ENCODE measurements around the gene ADAMTS14.

Gene ADAMTS14

DNA sequence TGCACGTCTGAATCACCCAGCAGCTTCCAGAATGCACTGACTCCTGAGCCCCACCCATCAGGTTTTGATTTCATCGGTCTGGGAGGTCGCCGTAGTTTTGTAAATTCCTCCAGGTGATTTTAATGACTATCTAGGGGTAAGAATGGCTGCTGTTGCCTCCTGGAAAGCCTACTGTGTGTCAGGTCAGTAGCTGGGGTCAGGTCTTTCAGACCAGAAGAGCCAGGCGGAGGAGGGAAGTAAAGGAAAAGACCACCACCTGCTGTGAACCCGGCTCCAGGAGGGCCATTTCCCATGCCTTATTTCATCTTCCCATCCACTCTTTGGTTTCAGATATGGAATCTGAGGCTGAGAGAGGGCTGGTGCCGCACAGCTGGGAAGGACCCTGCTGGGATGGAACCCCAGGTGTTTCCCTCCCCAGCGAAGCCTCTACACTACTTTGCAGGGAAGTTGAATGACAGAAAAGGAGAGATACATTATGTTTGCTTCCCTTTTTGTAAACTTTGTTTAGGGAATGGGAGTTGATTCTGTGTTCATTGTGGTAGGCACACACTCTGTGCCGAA is 19.8 kb downstream of the ADAMTS14 start:
- DNase-seq (ENCODE audit: low spot score) = no peak

DNA sequence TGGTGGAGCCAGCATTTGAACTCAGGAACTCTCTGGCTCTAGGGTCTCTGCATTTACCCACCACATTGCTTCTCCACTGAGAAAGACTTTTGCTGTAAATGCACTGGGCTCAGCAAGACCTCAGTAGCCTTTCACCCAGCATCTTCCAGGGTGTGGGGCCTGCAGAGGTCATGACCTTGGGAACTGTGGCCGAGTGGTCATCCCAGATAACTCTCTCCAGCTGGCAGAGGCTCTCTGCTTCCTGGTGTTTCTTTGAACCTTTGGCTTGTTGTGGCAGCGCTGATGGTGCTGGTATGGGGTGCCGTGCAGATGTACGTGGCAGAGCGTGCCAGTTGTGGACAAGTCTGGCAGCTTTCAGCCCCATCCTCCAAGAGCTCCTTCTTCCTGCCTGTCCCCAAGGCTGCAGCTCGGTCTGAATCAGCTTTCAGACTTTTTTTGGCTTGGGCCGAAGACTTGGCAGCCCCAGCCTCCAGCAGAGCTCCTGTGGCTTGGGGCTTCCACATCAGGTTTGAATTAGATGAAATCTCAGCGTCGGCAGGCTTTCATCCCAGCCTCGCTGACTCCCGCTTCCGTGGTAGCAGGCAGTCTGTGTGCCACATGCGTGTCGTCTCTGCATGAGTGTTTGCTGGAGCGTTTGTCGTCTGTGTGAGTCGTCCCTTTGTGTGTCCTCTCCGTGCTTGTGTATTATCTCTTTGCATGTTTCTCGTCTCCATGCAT is 21.5 kb downstream of the ADAMTS14 start:
- no peak for DNase-seq (ENCODE audit: low spot score)

DNA sequence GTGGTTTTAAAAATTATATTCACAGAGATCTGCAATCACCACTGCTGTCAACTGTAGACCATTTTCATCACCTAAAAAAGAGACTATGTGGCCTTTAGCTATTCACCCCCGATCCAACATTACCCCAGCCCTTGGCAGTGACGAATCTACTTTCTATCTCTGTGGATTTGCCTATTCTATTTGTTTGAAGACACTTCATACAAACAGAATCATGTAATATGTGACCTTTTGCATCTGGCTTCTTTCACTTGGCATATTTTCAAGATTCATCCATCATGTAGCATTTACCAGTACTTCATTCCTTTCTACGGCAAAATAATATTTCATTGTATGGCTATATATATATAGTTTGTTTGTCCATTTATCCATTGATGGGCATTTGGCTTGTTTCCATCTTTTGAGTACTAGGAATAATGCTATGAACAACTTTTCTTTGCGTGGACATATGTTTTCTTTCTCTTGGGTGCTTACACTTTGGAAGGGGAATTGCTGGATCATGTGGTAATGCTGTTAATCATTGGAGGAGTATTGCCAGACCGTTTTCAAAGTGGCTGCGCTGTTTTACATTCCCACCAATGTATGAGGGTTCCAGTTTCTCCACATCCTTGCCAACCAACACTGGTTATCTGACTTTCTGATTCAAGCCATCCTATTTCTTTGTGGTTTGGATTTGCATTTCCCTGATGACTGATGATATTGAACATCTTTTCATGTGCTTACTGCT is 22.3 kb downstream of the ADAMTS14 start:
- no peak for DNase-seq (ENCODE audit: low spot score)

DNA sequence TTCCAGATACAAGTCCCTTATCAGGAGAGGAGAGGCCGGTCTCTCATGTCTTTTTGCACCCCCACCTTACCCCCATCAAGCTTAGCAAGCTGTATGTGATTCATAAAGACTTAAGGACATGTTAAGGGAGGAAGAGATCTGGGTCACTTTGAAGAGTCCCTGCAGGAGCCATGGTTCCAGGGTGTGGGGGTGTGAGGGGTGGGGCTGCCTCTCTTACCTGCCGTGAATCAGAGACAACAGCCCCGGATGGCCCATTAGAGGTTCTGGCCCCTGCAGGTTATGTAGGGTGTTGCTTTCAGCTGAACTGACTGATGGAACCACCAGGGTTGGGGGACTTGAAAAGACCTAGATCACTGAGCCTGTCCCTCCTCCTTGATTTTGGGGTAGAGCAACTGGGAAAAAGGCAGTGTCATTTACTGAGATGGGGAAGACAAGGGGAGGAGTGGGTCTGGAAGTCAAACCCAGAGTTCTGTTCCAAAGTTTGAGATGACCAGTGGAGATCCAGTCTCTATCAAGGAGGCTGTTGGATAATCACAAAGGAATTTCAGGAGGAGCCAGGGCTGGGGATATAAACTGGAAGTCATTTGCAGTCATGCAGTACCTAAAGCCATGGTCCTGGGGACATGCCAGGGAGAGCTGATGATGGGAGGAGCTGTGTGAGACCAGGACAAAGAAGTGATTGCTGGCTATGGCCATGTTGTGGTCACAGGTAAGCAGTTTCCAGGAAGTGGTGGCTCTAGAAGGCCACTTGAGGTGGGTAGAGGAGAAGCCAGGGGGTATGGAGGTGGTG is 23.1 kb downstream of the ADAMTS14 start:
- no peak for DNase-seq (ENCODE audit: low spot score)

DNA sequence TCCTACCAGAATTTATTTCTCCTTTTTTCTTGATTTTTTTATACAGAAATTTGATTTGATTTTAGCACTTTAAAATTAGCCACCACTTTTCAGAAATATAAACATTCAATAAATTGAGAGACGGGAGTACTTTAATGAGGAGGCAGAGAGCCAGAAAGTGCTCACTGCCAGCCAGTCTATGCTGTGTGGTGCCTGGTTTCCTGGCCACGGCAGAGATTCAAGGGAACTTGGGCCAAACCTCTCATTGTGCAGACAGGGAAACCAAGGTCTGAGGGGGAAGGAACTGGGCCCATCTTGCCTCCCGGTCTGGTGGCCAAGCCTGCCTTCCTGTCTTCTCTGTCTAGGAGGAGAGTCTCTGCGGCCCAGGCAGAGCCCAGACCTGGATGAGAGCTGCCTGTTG is 25.9 kb downstream of the ADAMTS14 start:
- no peak for DNase-seq (ENCODE audit: low spot score)

DNA sequence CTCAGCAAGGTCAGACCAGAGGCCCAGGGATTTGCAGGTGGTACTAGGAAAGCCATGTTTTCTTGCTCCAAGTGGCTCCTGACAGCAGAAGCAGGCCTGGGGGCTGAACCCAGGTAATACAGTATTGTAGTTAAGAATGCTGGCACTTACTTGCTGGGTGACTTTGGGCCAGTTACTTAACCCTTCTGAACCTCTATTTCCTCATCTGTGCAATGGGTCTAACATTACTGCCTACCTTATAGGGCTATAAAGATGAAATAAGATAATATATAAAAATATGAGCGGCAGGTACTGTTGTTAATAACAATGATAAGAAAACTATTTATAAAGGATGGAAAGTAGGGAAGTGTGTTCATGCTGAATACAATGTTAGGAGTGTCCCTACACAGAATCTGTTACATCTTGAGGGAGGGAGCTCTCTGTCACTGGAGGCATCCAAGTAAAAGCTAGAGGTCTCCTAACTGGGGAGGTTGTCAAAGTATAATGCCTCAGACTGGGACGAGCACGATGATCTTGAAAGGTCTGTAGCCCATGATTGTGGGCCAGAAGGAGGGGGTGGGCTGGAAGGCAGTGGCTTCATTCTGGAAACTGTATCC is 26.9 kb downstream of the ADAMTS14 start:
- no peak for DNase-seq (ENCODE audit: low spot score)

DNA sequence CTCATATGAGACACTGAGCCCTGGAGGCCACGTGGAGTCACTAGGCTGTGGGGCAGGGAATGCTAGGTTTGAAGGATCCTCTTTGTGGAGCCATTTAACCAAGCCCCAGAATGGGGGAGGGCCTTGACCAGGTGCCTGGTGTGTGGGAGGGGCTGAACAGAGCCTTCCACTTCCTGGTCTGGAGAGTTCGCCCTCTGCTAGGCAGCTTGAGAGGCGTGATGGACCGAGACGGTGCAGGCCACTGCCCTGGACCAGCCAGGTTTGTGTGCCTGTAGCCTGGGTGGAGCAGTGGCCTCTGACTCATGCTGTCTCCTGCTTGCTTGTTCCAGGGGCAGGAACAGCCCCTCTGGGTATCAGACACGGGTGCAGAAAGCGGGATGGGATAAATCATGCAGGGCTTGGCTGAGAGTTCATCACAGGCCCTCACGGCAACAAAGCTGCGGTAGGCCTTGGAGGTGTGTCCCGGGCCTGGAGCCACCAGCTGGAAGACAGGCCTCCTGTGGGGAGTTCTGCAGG is 27.4 kb downstream of the ADAMTS14 start:
- DNase-seq (ENCODE audit: low spot score) = no peak

DNA sequence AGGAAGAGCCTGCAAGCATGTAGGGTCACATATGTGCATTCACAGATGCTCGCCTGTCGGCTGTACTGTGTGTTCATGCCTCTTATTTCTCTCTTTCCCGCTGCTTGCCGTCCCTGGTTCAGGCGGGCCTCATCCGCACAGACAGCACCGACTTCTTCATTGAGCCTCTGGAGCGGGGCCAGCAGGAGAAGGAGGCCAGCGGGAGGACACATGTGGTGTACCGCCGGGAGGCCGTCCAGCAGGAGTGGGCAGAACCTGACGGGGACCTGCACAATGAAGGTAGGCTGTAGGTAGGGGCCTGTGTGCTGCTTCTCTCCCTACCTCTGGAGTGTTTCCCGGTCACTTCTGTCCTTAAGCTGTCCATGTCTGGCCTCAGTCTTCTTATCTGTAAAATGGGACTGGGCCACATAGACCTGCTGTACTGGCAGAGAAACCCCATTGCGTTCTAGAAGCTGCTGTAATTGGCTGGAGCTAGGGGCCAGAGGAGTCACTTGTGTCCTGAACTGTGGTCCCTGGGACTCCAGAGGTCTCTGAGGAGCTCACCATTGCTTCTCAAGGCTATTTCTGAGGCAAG is 30.0 kb downstream of the ADAMTS14 start:
- DNase-seq (ENCODE audit: low spot score) = no peak

DNA sequence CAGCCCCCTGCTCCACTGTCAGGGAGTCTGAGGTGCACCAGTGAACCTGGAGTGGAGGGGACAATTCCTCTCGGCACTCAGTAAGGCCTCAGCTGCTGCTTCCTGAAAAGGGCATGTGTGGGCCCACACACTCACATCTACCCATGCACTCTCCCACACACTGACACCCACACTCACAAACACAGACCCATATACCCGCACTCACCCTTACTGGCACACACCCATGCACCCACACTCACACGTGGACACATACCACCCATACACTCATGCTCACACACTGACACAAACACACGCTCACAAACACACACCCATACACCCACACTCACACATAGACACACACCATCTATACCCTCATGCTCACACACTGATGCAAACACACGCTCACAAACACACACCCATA is 31.9 kb downstream of the ADAMTS14 start:
- DNase-seq (ENCODE audit: low spot score) = no peak

DNA sequence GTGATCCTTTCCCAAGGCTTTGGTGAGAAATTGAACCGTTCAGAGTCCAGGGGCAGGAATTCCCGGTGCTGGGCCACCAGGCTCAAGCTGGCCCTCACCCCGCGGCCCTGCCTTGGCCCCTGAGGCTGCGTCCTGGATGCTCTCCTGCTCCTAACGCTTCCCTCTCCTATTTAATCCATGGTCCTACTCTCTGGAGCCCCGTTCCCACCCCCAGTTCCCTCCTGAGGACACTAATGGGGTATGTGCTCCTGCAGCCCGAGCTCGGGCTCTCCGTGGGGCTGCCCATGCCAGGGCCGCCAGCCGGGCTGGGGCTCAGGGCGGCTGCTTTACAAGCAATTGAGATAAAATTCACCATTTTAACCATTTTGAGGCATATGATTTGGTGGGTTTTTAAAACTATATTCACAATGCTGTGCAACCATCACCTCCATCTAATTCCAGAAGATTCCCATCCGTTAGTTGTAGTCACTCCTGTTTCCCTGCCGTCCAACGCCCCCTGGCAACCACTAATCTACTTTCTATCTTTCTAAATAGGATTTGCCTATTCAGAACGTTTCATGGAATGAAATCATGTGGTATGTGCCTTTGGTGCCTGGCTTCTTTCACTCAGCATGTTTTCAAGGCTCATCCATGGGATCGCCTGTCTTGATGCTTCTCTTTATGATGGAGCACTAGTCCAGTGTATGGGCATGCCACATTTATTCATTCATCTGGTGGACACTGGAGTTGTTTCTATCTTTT is 33.0 kb downstream of the ADAMTS14 start:
- DNase-seq (ENCODE audit: low spot score) = no peak

DNA sequence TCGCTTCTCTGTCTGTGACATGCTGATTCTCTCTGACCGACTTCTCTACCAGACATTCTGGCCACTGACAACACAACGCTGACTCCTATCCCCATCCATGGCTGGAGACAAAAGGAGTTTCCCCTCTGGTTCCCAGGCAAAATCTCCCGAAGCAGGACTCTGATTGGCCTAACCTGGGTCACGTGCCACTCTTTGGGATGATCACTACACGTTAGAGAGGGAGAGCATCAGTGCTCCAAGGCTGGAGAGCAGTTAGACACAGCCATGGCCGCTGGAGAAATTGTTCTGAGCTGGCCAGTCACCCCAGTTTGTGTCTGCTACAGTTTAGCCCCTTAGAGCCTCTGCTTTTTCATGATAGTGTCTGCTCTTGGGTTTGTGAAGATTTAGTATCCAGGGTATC is 38.9 kb downstream of the ADAMTS14 start:
- no peak for DNase-seq (ENCODE audit: low spot score)

DNA sequence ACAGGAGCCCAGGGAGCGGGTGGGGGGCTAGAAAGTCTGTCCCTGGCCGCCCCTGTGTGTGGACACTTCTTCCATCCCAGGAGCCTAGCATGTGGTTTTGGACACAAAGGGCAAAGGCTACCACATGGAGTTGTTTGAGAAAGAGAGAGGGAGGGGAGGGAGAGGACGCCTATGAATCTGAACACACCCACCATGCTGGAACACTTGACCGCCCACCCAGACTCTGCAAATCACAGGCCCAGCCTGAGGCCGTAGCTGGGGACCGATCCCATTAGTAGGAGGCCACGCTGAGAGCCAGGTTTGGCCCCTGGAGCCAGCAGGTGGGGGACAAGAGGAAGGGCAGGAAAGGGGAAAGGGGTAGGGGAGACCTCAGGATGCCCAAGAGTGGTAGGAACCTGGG is 39.6 kb downstream of the ADAMTS14 start:
- no peak for DNase-seq (ENCODE audit: low spot score)

DNA sequence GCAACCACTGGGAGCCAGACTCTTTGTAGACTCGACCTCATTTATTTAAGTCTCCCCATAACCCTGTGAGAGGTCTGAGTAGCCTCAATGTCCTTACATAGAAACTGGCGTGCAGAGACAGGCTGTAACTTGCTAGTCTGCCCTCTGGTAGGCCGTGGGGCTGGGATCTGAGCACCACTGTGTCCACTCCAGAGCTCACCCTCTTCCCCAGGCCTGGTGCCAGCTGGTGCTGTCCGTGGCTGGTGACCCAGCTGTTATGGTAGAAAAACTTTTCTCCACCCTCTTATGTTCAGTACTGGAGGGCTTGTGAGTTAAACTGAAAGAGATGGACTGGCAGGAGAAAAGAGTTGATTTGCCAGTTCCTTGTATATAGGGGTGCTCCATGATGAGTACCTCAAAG is 41.9 kb downstream of the ADAMTS14 start:
- no peak for DNase-seq (ENCODE audit: low spot score)

DNA sequence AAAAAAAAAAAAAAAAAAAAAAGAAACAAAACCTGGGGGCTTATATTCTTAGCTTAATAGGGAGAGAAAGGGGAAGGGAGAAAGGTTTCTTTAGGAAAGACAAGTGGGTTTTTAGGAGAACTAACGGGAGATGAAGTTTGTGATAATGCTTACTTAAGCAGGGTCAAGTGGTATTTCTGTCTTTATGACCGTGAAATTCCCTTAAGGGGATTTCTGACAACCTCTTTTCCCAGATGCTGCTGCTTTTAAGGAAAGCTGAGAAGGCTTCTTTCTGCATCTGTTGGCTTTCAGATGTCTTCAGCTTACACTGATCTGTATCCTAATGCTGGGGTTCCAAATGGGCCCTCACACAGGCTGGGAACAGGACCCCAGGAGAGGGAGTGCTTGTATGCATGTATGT is 42.6 kb downstream of the ADAMTS14 start:
- DNase-seq (ENCODE audit: low spot score) = no peak

DNA sequence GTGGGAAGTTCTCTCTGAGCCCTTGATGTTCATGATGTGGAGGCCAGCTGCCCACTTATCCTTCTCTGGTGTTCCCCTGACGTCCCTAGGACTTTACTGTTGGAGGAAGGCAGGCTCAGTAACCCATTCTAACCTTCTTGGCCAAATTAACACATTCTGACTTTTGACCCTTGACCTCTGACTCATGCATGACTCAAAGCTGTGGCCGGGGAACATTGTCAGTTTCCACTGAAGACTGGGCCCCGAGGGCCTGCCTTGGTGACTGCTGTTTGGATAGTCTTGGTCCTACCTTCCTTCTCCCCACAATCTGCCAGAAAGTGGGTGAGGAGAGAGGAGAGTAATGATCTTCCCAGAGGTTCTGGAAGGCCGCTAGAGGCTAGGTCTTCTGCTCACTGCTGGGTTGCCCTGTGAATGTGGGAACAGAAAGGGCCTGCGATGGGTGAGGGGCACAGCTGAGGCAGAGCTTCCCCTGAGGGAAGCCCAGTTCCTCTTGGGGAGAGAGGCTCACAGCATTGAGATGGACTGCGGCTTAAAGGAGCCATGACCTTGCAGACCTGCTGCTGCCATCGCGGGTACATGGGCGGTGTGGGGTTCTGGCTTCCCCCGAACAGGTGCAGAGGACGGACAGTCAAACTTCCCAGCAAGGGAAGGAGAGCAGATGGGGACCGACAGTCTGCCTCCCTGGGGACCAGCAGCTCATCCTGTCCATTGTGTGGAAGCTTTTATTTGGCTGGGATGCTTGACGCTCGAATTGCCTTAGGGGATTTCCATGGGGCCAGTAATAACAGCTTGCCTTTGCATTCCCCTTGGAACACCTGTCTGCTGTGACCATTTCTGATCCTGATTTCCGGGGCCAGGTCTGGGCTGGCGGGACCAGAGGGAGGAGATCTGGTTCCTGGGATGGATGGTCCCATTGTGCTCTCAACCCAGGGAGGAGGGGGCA is 43.8 kb downstream of the ADAMTS14 start:
- DNase-seq (ENCODE audit: low spot score) = no peak

DNA sequence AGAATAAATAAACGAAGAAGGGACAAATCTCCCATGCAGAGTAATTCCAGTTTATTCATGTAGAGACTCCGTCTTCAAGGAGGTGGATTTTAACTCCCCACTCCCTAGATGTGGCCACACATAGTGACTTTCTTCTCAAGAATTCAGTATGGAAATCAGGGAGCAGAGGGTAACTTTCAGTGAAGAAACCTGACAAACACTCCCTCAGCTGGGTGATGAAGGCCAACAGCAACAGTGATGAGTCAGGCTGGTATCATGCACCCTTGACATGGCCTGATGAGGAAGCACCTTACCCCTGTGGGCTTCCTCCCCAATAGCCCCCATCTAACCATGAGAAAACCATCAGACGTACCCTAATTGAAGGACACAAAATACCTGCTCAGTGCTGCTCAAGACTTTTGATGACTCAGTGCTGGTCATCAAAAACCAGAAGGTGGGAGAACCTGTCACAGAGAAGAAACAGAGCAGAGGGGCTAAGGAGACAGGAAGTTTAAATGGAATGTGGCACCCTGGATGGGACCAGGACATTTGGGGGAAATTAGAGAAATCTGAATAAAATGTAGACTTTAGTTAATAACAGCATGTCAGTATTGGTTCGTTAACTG is 50.6 kb downstream of the ADAMTS14 start:
- no peak for DNase-seq (ENCODE audit: low spot score)

DNA sequence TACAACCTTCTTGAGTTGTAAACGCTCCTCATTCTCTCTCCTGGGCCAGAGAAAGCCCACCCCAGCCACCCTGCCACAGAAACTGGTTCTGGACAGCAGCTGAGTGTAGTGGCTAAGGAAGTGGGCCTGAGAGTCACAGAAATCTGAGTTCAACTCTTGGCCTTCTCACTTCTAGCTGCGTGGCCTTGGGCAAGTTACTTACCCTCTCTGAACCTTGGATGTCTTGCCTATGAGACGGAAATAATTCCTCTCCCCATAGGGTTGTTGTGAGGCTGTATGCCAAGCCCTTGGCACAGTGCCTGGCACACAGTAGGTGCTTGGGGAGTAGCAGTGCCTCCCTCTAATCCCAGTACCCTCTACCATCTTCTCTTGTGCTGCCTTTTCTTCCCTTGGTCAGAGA is 51.5 kb downstream of the ADAMTS14 start:
- DNase-seq (ENCODE audit: low spot score) = no peak

DNA sequence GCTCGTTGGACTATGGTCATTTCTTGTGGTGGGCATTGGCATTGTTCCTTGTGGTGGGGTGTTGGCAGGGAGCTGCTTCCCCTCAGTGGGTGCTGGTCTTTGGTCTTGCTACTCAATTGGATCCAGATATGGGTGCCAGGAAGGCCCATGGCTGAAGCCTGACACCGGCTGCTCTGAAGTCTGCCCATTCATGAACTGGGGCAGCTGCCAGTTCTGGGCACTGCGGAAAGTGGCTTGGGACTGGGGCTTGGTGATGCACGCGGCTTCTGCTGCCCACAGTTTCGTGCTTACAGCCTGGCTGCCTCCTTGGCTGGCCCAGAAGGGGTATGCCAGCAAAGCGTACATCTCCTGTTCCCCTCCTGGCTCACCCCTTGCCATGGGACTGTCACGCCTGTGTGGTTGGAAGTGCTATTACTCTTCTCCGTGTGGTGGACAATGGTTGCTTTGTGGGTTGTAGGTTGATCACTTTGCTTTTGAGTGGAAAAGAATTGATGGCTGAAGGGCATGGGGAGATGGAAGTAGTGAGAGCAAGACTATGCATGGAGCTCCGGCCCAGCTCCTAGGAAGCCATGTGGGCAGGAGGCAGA is 54.7 kb downstream of the ADAMTS14 start:
- DNase-seq (ENCODE audit: low spot score) = no peak

DNA sequence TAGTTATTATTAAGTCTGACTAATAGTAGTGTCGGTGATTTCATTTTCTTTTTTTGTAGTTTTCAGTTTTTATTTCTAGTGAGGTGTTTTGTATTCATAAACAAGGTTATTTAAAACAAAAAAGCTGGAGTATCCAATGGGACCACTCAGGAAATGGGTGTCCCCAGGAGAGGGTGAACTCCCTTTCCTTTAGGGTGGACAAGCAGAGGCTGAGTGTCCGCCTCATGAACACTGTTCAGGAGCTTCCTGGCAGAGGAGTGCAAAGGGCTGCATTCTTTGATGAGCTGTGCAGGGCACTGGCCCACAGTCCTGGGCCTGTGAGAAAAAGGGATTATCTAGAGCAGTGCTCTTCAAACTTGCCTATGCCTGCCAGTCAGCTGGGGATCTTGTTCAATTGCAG is 56.0 kb downstream of the ADAMTS14 start:
- no peak for DNase-seq (ENCODE audit: low spot score)

Data from HuH-7 (cell line).